GM19025 (cell line): ENCODE data around the gene SRPX.

Source experiments
- ATAC-seq: cut with Tn5 transposase; IDR thresholded peaks from one replicate; pipeline ENCODE4 v1.9.1; 2021; ENCODE audit warnings: mild to moderate bottlenecking, low read depth, moderate library complexity; ENCODE audit not compliant: unreplicated experiment

Gene SRPX

GRCh38 chrX:38149016-38149415 is 71.7 kb downstream of the SRPX start:
- no peak for ATAC-seq

DNA sequence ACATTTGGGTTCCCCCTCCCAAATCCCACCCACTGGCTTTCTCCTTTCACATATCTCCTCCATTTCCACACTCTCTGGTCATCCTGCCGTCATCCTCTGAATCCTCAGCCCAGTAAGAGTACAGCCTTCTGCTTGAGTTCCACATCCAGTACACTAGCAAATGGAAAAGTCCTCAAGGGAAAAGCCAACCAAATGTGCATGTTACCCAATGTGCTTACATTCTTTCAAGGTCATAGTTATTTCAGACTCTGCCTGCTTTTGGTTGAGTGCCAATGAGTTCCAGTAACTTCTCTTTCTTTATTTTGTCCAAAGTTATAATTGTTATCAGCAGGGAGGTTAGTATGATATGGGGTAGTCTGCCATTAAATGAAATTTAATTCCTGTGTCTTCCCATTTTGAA is 78.1 kb downstream of the SRPX start:
- no peak for ATAC-seq

GRCh38 chrX:38138900-38139299 is 81.8 kb downstream of the SRPX start:
- ATAC-seq = no peak

DNA sequence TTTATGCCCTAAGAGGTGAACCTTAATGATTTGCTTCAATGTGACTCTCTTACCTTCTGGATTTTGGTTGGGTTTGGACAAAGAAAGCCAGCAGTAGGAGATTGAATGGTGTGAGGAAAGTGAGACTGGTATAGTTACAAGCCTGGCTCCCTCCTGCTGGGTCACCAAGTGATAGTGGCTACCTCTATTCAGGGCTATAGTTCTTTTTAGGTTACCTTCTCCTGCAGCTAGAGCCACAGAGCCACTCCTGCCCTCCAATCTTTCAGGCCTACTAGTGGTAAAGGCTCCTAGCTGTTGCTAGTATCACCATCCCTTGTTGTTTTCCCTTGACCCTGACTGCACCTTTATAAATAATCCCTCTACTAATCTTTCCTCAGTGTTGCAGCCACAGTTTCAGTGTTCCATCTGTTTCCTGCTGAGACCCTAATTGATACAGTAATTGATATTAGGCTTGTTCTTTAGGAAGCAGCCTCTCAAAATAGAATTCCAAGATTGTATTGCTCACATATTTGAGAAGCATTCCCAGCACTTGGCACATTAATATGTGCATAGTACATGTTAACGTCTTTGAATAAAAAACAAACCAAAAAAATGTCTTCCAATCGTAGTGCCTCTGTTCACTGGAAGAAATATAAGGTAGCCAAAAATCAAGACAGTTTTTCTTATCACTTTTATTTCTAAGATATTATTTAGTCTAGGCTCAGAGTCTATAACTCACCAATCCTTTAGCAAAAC is 82.3 kb downstream of the SRPX start:
- ATAC-seq = no peak

DNA sequence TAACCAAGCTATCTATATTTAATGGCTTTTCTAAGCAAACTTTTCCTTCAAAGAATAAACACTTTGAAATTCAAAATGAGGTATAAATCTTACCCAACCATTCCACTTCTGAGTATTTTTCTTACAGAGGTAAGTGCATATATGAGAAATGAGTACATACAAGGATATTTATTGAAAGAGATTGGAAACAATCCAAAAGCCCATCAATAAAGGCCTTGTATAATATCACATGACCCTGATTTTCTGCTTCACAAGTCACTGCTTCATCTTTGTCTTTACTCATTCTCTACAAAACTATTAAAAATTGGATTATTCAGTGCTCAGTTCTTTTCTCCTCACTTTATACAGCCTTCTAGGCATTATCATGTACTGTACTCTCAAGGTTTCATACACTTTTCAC is 91.3 kb downstream of the SRPX start:
- no peak for ATAC-seq

DNA sequence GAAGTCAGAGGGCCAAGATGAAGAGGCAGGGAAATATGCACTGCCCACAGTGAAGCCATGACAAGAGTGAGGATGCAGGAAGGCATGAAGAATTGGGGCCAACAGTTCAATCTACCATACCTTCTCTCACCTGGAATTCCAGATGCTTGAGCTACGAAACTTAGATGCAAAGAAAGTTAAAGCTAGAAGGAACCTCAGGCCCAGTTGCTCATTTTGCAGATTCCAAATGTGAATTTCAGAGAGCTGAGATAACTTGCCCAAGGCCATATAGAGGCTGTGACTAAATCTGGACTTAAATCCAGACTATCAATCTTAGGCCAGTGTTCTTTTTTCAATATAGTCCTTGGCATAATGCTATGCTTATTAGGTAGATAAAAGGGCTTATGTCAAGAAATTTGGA is 92.7 kb downstream of the SRPX start:
- no peak for ATAC-seq

DNA sequence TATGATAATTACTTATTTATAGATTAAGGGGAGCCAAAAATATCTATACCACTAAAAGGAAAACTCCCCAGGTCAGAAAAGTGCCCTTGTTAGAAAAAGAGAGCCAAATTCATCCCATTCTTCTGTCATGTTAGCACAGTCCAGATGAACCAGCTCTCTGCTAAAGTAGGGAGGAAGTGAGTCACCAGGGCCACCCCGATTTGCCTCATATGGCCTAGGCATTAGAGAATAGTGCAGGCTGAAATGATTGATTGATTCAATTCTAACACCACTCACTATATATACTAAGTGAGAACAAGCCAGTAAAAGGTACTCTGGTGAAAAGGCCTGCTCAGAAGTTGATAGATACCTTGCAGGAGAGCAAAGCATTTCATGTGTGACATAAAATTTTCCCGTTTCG is 94.5 kb downstream of the SRPX start:
- no peak for ATAC-seq

GRCh38 chrX:38124000-38124399 is 96.7 kb downstream of the SRPX start:
- no peak for ATAC-seq

DNA sequence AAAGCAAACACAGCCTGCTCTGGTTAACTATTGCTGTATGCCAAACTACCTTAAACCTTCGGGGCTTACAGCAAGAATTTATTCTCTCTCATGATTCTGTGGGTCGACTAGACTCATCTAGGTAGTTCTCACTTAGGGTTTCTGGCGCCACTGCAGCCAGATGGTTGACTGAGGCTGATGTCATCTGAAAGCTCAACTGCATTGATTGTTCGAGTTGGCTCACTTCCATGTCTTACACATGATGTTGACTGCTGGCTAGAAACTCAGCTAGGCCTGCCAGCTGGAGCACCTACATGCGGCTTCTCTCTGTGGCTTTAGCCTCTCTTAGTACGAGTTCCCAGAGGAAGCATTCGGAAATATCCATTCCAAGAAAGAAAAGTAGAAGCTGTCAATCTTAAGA is 103.2 kb downstream of the SRPX start:
- ATAC-seq = peak; percentile 44

DNA sequence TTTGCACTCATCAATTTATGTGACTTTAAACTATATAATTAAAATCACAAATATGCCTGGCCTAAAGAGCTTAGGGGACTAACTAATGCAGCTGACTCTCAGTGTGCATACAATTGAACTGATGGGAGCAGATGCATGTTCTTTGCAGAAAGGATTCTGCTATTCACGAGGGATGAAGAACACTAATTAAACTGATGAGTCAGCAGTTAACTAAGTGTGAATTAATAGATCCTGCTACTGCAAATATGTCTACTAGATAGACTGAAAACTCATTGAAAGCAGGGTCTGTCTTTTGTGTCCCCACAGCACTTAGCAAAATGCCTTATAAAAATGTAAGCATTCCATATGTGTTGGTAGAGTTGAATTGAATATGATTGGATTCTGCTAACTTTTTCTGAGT is 104.0 kb downstream of the SRPX start:
- ATAC-seq = no peak

DNA sequence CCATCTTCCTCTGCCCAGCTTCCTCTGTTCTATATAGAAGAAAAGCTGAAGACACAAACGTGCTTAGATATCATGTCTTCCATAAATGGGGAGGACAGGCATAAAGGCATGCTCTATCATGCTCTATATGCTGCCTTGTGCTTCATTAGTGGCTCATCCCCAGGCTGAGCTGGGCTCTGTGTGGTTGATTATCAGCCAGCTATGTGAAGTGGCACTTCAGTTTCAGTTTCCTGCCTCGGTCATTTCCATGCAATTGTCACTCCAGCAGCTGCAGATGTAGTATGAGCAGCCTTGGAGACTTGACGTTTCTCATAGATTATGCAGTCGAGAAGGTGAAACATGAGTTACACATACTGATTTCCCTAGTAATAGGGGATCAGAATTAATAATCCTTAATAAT is 108.1 kb downstream of the SRPX start:
- ATAC-seq = peak; percentile 93

DNA sequence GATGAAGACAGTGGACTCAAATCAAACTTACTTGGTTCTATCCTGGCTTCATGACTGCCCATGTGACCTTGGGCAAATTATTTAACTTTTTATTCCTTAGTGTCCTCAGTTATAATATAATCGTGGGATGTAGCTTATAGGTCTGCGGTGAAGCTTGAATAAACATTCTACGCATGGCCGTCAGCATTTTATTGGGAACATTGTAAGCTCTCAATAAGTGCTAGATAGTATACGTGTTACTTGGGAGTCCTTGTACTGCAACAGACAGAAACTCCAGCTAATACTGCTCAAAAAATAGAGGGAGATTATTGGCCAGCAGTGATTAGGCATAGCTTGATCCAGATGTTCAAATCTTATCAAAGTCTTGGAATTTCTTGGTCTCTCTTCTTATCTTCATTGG is 109.5 kb downstream of the SRPX start:
- no peak for ATAC-seq

DNA sequence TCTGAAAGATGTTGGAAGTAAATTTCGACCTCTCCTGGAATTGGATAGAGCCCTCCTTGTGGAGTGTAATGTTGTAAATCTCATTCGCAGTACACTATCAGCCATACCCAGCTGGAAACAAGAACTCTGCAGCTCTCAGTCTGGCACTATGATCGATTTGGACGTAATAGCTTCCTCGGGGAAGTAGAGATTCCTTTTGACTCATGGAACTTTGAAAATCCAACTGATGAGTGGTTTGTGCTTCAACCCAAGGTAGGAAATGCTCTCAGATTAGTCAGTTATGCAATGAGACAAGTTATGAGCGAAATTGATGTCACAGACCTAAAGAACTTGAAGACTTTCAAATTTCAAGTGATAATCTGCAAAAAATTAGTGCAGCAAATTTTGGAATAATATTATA is 110.4 kb downstream of the SRPX start:
- no peak for ATAC-seq

GRCh38 chrX:38109042-38109898 is 111.4 kb downstream of the SRPX start:
- no peak for ATAC-seq

DNA sequence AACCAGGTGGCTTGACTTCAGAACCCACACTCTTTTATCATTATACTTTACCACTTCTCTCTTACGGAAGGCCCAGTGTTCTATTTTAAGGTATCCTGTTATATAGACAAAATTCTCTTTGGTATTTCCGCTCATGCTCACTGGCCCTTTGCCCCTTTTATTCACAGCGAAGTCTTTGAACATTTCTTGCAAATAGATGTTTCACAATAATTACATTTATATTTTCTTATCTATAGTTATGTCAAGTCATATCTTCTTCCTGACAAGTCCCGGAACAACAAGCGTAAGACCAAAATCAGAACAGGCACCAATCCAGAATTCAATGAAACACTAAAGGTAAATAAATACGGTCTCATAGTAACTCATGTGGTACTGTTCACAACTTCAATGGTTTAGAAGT is 112.3 kb downstream of the SRPX start:
- ATAC-seq = no peak

DNA sequence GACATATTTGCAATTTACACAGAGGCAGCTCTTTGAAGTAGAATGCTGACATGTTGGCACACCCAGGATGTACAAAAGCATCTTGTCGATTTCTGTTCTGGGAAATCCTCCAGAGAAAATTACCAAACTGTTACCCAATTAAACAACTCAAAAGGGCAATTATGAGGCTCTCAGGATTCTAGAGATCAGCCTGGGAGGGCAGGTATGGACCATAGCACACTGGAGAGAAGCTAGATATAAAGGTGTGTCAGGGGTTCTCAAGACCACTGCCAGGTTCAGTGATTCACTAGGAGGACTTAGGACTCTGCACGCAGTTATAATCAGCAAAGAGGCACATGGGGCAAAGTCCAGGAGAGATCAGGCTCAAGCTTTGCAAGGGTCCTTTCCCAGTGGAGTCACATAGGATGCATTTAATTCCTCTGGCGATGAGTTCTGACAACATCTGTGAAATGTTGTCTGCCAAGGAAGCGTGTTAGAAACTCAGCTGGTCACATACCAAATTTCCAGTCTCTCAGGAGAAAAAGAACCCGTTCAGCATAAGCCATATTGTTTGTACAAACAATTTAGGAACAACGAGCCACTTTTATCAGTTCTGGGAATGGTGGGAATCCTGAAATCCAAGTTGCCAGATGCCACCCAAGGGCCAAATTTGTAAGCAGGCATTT is 113.5 kb downstream of the SRPX start:
- no peak for ATAC-seq

GRCh38 chrX:38105216-38105725 is 115.4 kb downstream of the SRPX start:
- ATAC-seq = no peak

GRCh38 chrX:38103857-38104812 is 116.5 kb downstream of the SRPX start:
- ATAC-seq = peak; percentile 91

DNA sequence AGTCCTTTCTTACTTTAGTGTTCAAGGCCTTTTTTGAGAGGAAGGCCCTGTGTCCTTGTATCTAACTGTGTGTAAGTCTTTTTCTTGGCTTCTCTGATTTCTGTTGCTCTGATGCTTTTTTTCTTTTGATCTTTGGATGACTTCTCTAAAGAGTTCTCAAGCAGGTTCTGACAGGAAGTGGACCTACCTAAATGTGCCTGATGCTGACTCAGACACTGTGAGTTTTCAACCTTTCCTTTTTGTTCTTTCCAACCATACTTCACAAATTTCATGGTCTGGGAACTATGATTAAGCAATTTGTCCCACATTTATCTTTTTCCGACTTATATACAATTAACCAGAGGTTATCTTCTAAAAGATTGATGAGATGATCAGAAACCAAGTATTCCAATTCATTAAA is 117.8 kb downstream of the SRPX start:
- ATAC-seq = no peak

- no peak for ATAC-seq
Measured at GRCh38 chrX:38102240-38102639, 118.4 kb downstream of the SRPX start.
